Skeletal muscle satellite cell (primary cell): ENCODE data around the gene NELFCD.

ENCODE experiments used
- H3K27me3 ChIP-seq: 2 replicates; pipeline ENCODE4 v1.7.0; 2013; ENCODE audit warnings: low read length; ENCODE audit not compliant: control insufficient read depth, insufficient read depth
- H3K36me3 ChIP-seq: 2 replicates; pipeline ENCODE4 v1.7.0; 2013; ENCODE audit warnings: mild to moderate bottlenecking, control low read depth, low read length; ENCODE audit not compliant: insufficient read depth
- H3K4me1 ChIP-seq: 2 replicates; pipeline ENCODE4 v1.7.0; 2013; ENCODE audit warnings: low read length; ENCODE audit not compliant: control insufficient read depth, insufficient read depth
- H3K4me2 ChIP-seq: 2 replicates; pipeline ENCODE4 v1.7.0; 2013; ENCODE audit warnings: mild to moderate bottlenecking, low read length
- H3K4me3 ChIP-seq: 2 replicates; pipeline ENCODE4 v1.7.0; 2013; ENCODE audit warnings: low read length
- H3K9ac ChIP-seq: 2 replicates; pipeline ENCODE4 v1.7.0; 2013; ENCODE audit warnings: mild to moderate bottlenecking, low read depth, low read length, moderate library complexity
- H3K9me3 ChIP-seq: replicated peaks from 2 replicates; pipeline ENCODE4 v1.7.0; 2013; ENCODE audit warnings: mild to moderate bottlenecking, control low read depth, low read length

Gene NELFCD

DNA sequence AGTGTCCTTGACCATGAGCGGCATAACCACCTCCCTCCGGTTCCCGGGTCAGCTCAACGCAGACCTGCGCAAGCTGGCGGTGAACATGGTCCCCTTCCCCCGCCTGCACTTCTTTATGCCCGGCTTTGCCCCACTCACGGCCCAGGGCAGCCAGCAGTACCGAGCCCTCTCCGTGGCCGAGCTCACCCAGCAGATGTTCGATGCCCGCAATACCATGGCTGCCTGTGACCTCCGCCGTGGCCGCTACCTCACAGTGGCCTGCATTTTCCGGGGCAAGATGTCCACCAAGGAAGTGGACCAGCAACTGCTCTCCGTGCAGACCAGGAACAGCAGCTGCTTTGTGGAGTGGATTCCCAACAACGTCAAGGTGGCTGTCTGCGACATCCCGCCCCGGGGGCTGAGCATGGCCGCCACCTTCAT is 43.1 kb downstream of the NELFCD start:
- Histone ChIP-seq H3K27me3 (no peaks in the 10 kb centered on the region), H3K36me3 (peaks cover 57% of the 10 kb centered on the region), H3K4me3 (no peak overlapping the region), H3K4me1 (peaks cover 22% of the 10 kb centered on the region), H3K9me3 (no peaks in the 10 kb centered on the region), H3K9ac (no peak overlapping the region), H3K4me2 (no peak overlapping the region)

DNA sequence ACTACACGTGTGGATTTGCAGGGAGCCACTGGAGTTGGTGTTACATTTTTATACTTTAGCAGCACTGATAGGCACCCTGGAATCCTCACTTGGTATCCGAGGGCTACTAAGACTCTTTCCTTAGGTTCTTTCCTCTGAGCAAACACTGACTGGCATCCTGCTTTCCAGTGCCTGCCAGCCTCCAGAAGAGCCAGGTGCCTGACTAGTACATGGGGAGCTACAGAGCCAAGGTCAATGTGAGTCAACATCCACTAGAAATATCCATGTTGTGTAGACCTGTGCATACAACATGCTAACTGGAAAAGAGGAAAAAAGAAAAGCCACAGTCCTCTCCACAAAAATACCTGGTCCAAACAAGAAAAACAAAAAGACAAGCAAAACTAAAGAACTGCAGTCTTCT is 44.0 kb downstream of the NELFCD start:
- peaks cover 32% of the 10 kb centered on the region for H3K4me1 ChIP-seq
- H3K36me3 ChIP-seq = peaks cover 57% of the 10 kb centered on the region
- H3K9me3 ChIP-seq = no peaks in the 10 kb centered on the region
- H3K9ac ChIP-seq = no peak overlapping the region
- H3K27me3 ChIP-seq = no peaks in the 10 kb centered on the region
- no peak overlapping the region for H3K4me2 ChIP-seq
- H3K4me3 ChIP-seq = no peak overlapping the region

GRCh38 chr20:59025511-59025910 is 44.5 kb downstream of the NELFCD start:
- Histone ChIP-seq H3K36me3 (peaks cover 57% of the 10 kb centered on the region), H3K9me3 (no peaks in the 10 kb centered on the region), H3K4me1 (peaks cover 36% of the 10 kb centered on the region), H3K9ac (no peak overlapping the region), H3K4me2 (no peak overlapping the region), H3K27me3 (no peaks in the 10 kb centered on the region), H3K4me3 (no peak overlapping the region)

DNA sequence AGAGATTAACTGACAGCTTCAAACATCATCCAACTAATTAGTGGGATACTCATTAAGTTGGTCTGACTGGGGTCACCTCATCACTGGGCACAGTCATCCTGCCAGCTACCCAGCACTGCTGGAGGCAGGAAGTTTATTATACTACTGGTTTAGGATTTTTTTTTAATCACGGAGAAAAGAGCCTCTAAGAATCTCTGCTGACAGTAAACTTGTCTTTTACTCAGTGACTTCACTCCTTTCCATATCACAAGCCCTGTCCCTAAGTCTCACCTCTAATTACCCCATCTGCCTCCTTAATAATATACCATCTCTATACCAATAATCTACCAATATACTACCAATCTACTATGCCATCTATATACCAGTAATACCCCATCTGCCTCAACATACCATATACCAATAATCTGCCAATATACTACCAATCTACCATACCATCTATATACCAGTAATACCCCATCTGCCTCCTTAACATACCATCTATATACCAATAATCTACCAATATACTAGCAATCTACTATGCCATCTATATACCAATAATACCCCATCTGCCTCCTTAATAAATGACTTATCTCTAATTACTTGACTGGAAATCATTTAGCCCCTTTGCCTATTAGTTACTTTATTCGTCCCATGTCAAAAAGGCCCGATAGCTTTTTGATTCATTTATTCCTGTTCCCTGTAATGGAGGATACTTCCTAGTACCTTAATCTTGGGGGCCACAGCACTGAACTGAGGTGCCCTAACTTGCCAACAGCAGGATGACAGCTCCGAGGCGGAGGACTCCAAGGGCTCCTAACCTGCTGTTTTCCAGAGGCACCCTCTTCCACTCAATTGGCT is 46.1 kb downstream of the NELFCD start:
- H3K9ac ChIP-seq = peak overlapping the region; percentile 14
- peaks cover 57% of the 10 kb centered on the region for H3K36me3 ChIP-seq
- no peaks in the 10 kb centered on the region for H3K27me3 ChIP-seq
- H3K9me3 ChIP-seq = no peaks in the 10 kb centered on the region
- H3K4me1 ChIP-seq = peaks cover 46% of the 10 kb centered on the region
- H3K4me2 ChIP-seq = peak overlapping the region; percentile 97
- H3K4me3 ChIP-seq = peak overlapping the region; percentile 50

DNA sequence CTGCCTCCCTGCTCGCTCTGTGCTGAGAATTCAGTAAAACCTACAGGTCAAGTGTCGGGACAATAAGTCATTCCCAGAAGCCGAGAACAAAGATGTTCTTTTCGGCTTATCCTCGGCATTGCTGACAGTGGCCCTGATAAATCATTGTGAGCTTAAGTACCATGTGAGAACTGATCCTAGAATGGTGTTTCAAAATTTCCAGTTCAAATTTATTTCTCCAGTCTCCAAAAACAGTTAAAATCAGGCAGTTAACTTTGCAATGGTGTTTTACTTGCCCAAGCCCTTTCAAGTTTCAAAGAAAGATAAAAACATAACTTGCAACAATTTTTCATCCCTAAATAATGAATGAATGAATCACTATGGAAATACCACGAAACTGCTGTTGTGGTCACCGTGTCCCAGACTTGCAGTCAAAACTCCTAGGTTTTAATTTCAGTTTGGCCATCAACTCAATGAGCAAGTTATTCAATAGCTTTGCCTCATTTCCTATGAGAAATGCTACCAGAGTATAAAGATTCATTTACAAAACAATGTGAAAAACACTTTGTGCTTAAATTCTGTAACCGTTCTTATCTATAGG is 46.8 kb downstream of the NELFCD start:
- Histone ChIP-seq H3K4me2 (peak overlapping the region; percentile 97), H3K27me3 (no peaks in the 10 kb centered on the region), H3K4me1 (peaks cover 46% of the 10 kb centered on the region), H3K36me3 (peaks cover 51% of the 10 kb centered on the region), H3K9me3 (no peaks in the 10 kb centered on the region), H3K4me3 (peak overlapping the region; percentile 50), H3K9ac (peak overlapping the region; percentile 33)

DNA sequence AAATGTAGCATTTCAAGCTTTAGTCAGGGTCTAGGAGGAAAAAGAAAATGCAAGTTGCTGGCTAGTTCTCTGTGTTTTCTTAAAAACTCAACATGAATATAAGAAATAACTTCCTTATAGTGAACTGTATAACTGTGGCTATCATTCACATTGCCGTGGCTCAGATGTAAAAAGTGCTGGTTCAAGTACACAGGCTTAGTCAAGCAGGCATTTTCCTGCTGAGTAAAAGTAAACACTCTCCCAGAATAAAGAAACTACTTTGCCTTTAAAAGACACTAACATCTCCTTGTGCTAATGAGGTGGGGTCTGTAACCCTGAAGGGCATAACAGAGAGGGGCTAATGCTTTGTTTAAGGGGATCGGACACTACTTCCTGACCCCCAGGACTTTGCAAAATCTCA is 47.8 kb downstream of the NELFCD start:
- H3K4me1 ChIP-seq = peaks cover 50% of the 10 kb centered on the region
- H3K9me3 ChIP-seq = no peaks in the 10 kb centered on the region
- peak overlapping the region; percentile 47 for H3K4me3 ChIP-seq
- H3K9ac ChIP-seq = peak overlapping the region; percentile 34
- H3K27me3 ChIP-seq = no peaks in the 10 kb centered on the region
- H3K4me2 ChIP-seq = peak overlapping the region; percentile 97
- peaks cover 48% of the 10 kb centered on the region for H3K36me3 ChIP-seq

DNA sequence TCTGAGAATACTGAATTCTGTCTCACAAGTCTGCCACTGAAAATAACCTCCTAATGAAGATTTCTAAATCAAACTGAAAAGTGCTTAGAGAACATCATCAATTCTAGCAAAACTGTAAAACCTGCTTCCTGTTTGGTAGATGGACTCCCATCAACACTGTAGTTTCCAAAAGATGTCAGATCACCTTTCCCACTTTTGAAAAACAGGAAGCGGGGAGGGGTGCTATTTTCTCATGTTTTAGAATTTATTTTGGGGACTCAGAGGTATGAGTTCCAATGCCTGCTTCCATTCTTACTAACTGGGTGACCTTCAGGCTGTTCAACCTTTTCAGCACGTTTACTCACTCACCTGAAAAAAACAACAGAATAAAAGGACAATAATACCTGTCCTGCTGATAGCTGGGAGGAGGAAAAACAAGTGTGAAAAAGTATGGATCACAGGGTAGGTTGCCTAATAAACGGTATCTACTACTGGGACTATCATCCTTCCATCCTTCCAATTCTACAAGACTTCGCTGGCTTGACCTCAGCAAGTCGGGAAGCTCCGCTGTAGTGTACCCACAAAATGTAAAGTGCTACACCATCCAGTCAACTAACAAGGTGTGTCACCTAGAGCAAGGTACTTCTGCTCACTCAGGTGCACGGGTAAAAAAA is 50.0 kb downstream of the NELFCD start:
- Histone ChIP-seq H3K27me3 (no peaks in the 10 kb centered on the region), H3K36me3 (peaks cover 42% of the 10 kb centered on the region), H3K9ac (peak overlapping the region; percentile 96), H3K4me2 (peak overlapping the region; percentile 97), H3K4me3 (peak overlapping the region; percentile 93), H3K4me1 (peaks cover 50% of the 10 kb centered on the region), H3K9me3 (no peaks in the 10 kb centered on the region)

DNA sequence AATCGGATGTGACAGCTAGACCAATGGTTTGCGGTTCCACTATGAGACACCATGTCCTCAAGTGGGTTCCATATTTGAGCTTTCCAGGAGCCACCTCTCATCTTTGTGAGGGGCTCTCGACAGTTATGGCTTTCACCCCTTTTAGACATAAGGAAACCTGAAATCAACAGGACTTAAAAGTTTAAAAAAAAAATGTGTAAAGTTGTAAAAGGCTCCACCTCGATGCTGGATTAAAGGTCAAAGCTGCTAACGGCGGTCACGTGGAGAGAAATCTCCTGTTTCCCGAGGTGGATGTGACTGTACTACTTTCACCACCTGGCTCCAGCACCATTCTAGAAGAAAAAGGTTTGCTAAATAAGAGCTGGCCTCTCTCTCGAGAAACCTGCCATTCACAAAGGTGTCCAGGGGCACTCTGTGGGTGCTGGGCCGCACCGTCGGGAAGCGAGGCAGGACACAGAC is 50.5 kb downstream of the NELFCD start:
- peaks cover 44% of the 10 kb centered on the region for H3K36me3 ChIP-seq
- no peaks in the 10 kb centered on the region for H3K27me3 ChIP-seq
- peak overlapping the region; percentile 97 for H3K4me2 ChIP-seq
- H3K9me3 ChIP-seq = no peaks in the 10 kb centered on the region
- H3K9ac ChIP-seq = peak overlapping the region; percentile 96
- H3K4me3 ChIP-seq = peak overlapping the region; percentile 93
- H3K4me1 ChIP-seq = peaks cover 50% of the 10 kb centered on the region

GRCh38 chr20:59032023-59032712 is 51.1 kb downstream of the NELFCD start, which contains the start of gene ATP5F1E:
TSS of gene ATP5F1E (minus strand) at chr20:59032335. CDS start at chr20:59032251, 84 bp downstream.
- peak within 1 kb of the TSS; percentile 93 for H3K4me3 ChIP-seq
- H3K4me2 ChIP-seq = peak within 1 kb of the TSS; percentile 97
- H3K9ac ChIP-seq = peak within 1 kb of the TSS; percentile 96
- H3K36me3 ChIP-seq = peaks cover 45% of the 10 kb centered on the region
- no peaks in the 10 kb centered on the region for H3K9me3 ChIP-seq
- peaks cover 46% of the 10 kb centered on the region for H3K4me1 ChIP-seq
- no peaks in the 10 kb centered on the region for H3K27me3 ChIP-seq

- peak overlapping the region; percentile 93 for H3K4me3 ChIP-seq
- peak overlapping the region; percentile 96 for H3K9ac ChIP-seq
- H3K4me2 ChIP-seq = peak overlapping the region; percentile 97
- peaks cover 45% of the 10 kb centered on the region for H3K36me3 ChIP-seq
- no peaks in the 10 kb centered on the region for H3K27me3 ChIP-seq
- H3K4me1 ChIP-seq = peaks cover 41% of the 10 kb centered on the region
- H3K9me3 ChIP-seq = no peaks in the 10 kb centered on the region
Measured at GRCh38 chr20:59032713-59033059, 51.6 kb downstream of the NELFCD start.

GRCh38 chr20:59033093-59033492 is 52.0 kb downstream of the NELFCD start:
- Histone ChIP-seq H3K36me3 (peaks cover 48% of the 10 kb centered on the region), H3K4me3 (peak overlapping the region; percentile 93), H3K4me2 (peak overlapping the region; percentile 97), H3K9ac (peak overlapping the region; percentile 96), H3K4me1 (peaks cover 39% of the 10 kb centered on the region), H3K9me3 (no peaks in the 10 kb centered on the region), H3K27me3 (no peaks in the 10 kb centered on the region)
